H9 (cell line): ENCODE data around the gene CHEK1. TPM values are rescaled to one million over a fixed set of nuclear protein-coding genes. Genes with fewer than 3 reads are reported as not detected.

Source experiments
- DNase-seq: peaks from one replicate; pipeline ENCODE4 v3.0.0-alpha.2; 2017
- H2AFZ ChIP-seq: one replicate; pipeline ENCODE4 v1.6.1; 2013; ENCODE audit warnings: mild to moderate bottlenecking, low read length, control low read depth, moderate library complexity
- H2AK5ac ChIP-seq: 2 replicates; pipeline ENCODE4 v1.6.1; 2013; ENCODE audit warnings: low read length, control low read depth, mixed read lengths; ENCODE audit not compliant: insufficient read length
- H2BK120ac ChIP-seq: one replicate; pipeline ENCODE4 v1.6.1; 2013; ENCODE audit warnings: low read depth, mild to moderate bottlenecking, low read length, control low read depth, inconsistent platforms; ENCODE audit not compliant: poor library complexity, severe bottlenecking
- H2BK12ac ChIP-seq: 2 replicates; pipeline ENCODE4 v1.6.1; 2013; ENCODE audit warnings: low read length, control low read depth, mixed read lengths, low read depth; ENCODE audit not compliant: insufficient read length
- H2BK15ac ChIP-seq: 2 replicates; pipeline ENCODE4 v1.6.1; 2013; ENCODE audit warnings: low read depth, low read length, control low read depth
- H2BK20ac ChIP-seq: one replicate; pipeline ENCODE4 v1.6.1; 2013; ENCODE audit warnings: low read depth, mild to moderate bottlenecking, low read length, control low read depth, inconsistent platforms; ENCODE audit not compliant: poor library complexity, severe bottlenecking
- H2BK5ac ChIP-seq: 2 replicates; pipeline ENCODE4 v1.6.1; 2013; ENCODE audit warnings: low read length, control low read depth, mixed read lengths; ENCODE audit not compliant: insufficient read length
- H3K14ac ChIP-seq: 2 replicates; pipeline ENCODE4 v1.6.1; 2013; ENCODE audit warnings: low read length, control low read depth; ENCODE audit not compliant: insufficient read depth
- H3K18ac ChIP-seq: 2 replicates; pipeline ENCODE4 v1.6.1; 2013; ENCODE audit warnings: low read depth, mild to moderate bottlenecking, mixed read lengths, low read length, control low read depth; ENCODE audit not compliant: insufficient read length
- H3K23ac ChIP-seq: 2 replicates; pipeline ENCODE4 v1.6.1; 2013; ENCODE audit warnings: low read length, control low read depth, mixed read lengths, low read depth; ENCODE audit not compliant: insufficient read length
- H3K23me2 ChIP-seq: 2 replicates; pipeline ENCODE4 v1.6.1; 2013; ENCODE audit warnings: low read depth, mild to moderate bottlenecking, mixed read lengths, low read length, control low read depth; ENCODE audit not compliant: insufficient read length, poor library complexity, severe bottlenecking
- H3K27ac ChIP-seq: 2 replicates; pipeline ENCODE4 v1.5.1; 2013; ENCODE audit warnings: low read length, control low read depth, mixed read lengths, low read depth; ENCODE audit not compliant: insufficient read length
- H3K27me3 ChIP-seq: 2 replicates; pipeline ENCODE4 v1.6.1; 2013; ENCODE audit warnings: low read length, control low read depth, inconsistent platforms; ENCODE audit not compliant: insufficient read depth
- H3K4ac ChIP-seq: 2 replicates; pipeline ENCODE4 v1.6.1; 2013; ENCODE audit warnings: low read depth, mild to moderate bottlenecking, control low read depth, inconsistent platforms, low read length, moderate library complexity
- H3K4me1 ChIP-seq: 2 replicates; pipeline ENCODE4 v1.6.1; 2013; ENCODE audit warnings: low read length, control low read depth, inconsistent platforms; ENCODE audit not compliant: insufficient read depth
- H3K4me2 ChIP-seq: 2 replicates; pipeline ENCODE4 v1.6.1; 2013; ENCODE audit warnings: low read length, control low read depth, mixed read lengths; ENCODE audit not compliant: insufficient read length, insufficient read depth
- H3K56ac ChIP-seq: 2 replicates; pipeline ENCODE4 v1.6.1; 2013; ENCODE audit warnings: low read depth, mild to moderate bottlenecking, mixed read lengths, low read length, control low read depth; ENCODE audit not compliant: insufficient read length
- H3K79me1 ChIP-seq: 2 replicates; pipeline ENCODE4 v1.6.1; 2013; ENCODE audit warnings: low read depth, mild to moderate bottlenecking, moderate library complexity, low read length, control low read depth, inconsistent platforms; ENCODE audit not compliant: insufficient read depth, poor library complexity, severe bottlenecking
- H3K79me2 ChIP-seq: 2 replicates; pipeline ENCODE4 v1.6.1; 2013; ENCODE audit warnings: low read length, control low read depth, inconsistent platforms; ENCODE audit not compliant: insufficient read depth
- H3K9ac ChIP-seq: 2 replicates; pipeline ENCODE4 v1.6.1; 2013; ENCODE audit warnings: low read length, control low read depth, mixed read lengths; ENCODE audit not compliant: insufficient read length; ENCODE audit errors: extremely low read depth
- H3K9me3 ChIP-seq: one replicate; pipeline ENCODE4 v1.6.1; 2013; ENCODE audit warnings: low read depth, low read length, inconsistent platforms; ENCODE audit not compliant: control insufficient read depth
- H3T11ph ChIP-seq: one replicate; pipeline ENCODE4 v1.6.1; 2013; ENCODE audit warnings: mild to moderate bottlenecking, low read length, control low read depth, inconsistent platforms
- H4K20me1 ChIP-seq: one replicate; pipeline ENCODE4 v1.6.1; 2013; ENCODE audit not compliant: control insufficient read depth, insufficient read length, insufficient read depth
- H4K5ac ChIP-seq: 2 replicates; pipeline ENCODE4 v1.6.1; 2013; ENCODE audit warnings: low read depth, mild to moderate bottlenecking, mixed read lengths, low read length, control low read depth; ENCODE audit not compliant: insufficient read length
- H4K8ac ChIP-seq: replicated peaks from 2 replicates; pipeline ENCODE4 v1.6.1; 2013; ENCODE audit warnings: low read length, control low read depth, mixed read lengths, low read depth; ENCODE audit not compliant: insufficient read length
- H4K91ac ChIP-seq: 2 replicates; pipeline ENCODE4 v1.6.1; 2013; ENCODE audit warnings: low read depth, mild to moderate bottlenecking, moderate library complexity, mixed read lengths, low read length, control low read depth; ENCODE audit not compliant: insufficient read length
- H3K27ac Mint-ChIP-seq, 3 experiments: 2 replicates in 2 of 3; 3 replicates in 1 of 3; pipeline ENCODE4 v1.8.0; 2020 to 2021; ENCODE audit warnings: mixed read lengths in 3 of 3, mild to moderate bottlenecking in 1 of 3, moderate library complexity in 1 of 3
- H3K27me3 Mint-ChIP-seq: 2 replicates; pipeline ENCODE4 v1.8.0; 2021; ENCODE audit warnings: low read depth, mild to moderate bottlenecking, moderate library complexity, mixed read lengths
- H3K36me3 Mint-ChIP-seq, 3 experiments: 2 replicates in 2 of 3; 3 replicates in 1 of 3; pipeline ENCODE4 v1.8.0; 2020 to 2021; ENCODE audit warnings: low read depth in 3 of 3, mixed read lengths in 3 of 3; ENCODE audit not compliant: insufficient read depth in 1 of 3
- H3K4me1 Mint-ChIP-seq, 2 experiments: 2 replicates each; pipeline ENCODE4 v1.8.0; 2020; ENCODE audit warnings: mixed read lengths in 2 of 2
- H3K4me3 Mint-ChIP-seq, 2 experiments: 2 replicates in 1 of 2; 3 replicates in 1 of 2; pipeline ENCODE4 v1.8.0; 2020 to 2021; ENCODE audit warnings: mild to moderate bottlenecking in 2 of 2, mixed read lengths in 2 of 2, moderate library complexity in 1 of 2
- H3K9me3 Mint-ChIP-seq, 2 experiments: 2 replicates in 1 of 2; 3 replicates in 1 of 2; pipeline ENCODE4 v1.8.0; 2020; ENCODE audit warnings: mild to moderate bottlenecking in 2 of 2, mixed read lengths in 2 of 2, moderate library complexity in 1 of 2
- CTCF ChIP-seq: fragments of 200-600 bp; sonication (generic); conservative IDR thresholded peaks from 3 replicates; pipeline ENCODE4 v1.8.0; 2021; ENCODE audit warnings: antibody characterized with exemption, mild to moderate bottlenecking
- WGBS: extraction: QIAGEN DNeasy Blood & Tissue Kit; methylation state at CpG from one replicate; pipeline ENCODE4 v1.1.7; 2013; ENCODE audit warnings: missing lambda C conversion rate, low lambda C conversion rate, mixed read lengths; ENCODE audit not compliant: insufficient read length; ENCODE audit errors: extremely low coverage; 5-methylcytosine and 5-hydroxymethylcytosine counted together
- total RNA-seq: library from RNA; stranded (reverse); gene quantifications from 2 replicates; pipeline ENCODE4 v1.2.1, GENCODE V29; 2021

The CHEK1 gene
- total RNA-seq, 1 experiment from 2014 or later, result 126 TPM

GRCh38 chr11:125663910-125664309, 38.9 kb downstream of the CHEK1 start:
- Mint-ChIP-seq H3K4me1 (no peaks in the 10 kb centered on the region), H3K36me3 (peaks cover 46 to 72% (median 67%) of the 10 kb centered on the region in 3 experiments), H3K4me3 (no peak overlapping the region), H3K9me3 (peaks cover 4 to 8% of the 10 kb centered on the region in 2 experiments; a peak in 4 of 5 replicates), H3K27ac (no peak overlapping the region), H3K27me3 (no peaks in the 10 kb centered on the region)
- Histone ChIP-seq H4K5ac (no peak overlapping the region), H3K4ac (no peak overlapping the region), H4K8ac (no peak overlapping the region), H3K23me2 (no peaks in the 10 kb centered on the region), H3K56ac (no peak overlapping the region), H3K23ac (no peak overlapping the region), H3K4me1 (no peaks in the 10 kb centered on the region), H3K79me1 (peaks cover 2% of the 10 kb centered on the region), H3K27ac (no peak overlapping the region), H3K79me2 (no peaks in the 10 kb centered on the region), H3K27me3 (no peaks in the 10 kb centered on the region), H3K18ac (no peak overlapping the region), H2BK15ac (no peak overlapping the region), H2AK5ac (no peak overlapping the region), H2BK5ac (no peak overlapping the region), H4K91ac (no peak overlapping the region), H2BK12ac (no peak overlapping the region), H3K9me3 (no peaks in the 10 kb centered on the region), H3K9ac (no peak overlapping the region), H2BK120ac (no peak overlapping the region), H2AFZ (no peak overlapping the region), H3K14ac (no peak overlapping the region), H3T11ph (no peak overlapping the region), H2BK20ac (no peak overlapping the region), H3K4me2 (no peak overlapping the region), H4K20me1 (no peaks in the 10 kb centered on the region)
- no CpG with 5 or more reads among the region's 3 CpGs for WGBS
- no peak for TF ChIP-seq CTCF
- DNase-seq, result no peak
